Measurements from ENCODE around the gene ZNF674.

Gene ZNF674

DNA sequence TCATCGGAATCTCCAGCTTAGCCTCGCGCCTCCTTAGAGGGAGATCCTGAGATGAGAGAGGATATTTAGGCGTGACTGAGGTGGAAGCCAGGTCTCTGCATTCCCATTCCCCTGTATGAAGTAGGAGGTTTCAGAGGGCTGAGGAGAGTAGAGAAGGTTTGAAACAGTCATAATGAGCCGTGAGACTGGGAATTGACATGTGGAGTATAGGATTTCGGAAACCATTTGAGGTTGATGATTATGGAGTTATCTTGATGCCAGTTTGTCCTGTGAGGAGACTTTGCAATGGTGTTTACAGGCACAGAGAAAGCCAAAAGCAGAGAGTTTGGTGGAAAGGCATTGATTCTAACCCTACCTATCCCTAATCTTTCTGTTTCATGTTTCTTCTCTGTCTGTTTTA is 30.4 kb upstream of the ZNF674 start:
- peak overlapping the region; percentile 21 for H3K4me3 ChIP-seq (ENCODE audit: low read length)
- DNase-seq (ENCODE audit: low read depth) = no peak
- no peak for TF ChIP-seq CTCF (conservative IDR thresholded peaks at IDR 0.05; ENCODE audit: low read depth, low read length)

DNA sequence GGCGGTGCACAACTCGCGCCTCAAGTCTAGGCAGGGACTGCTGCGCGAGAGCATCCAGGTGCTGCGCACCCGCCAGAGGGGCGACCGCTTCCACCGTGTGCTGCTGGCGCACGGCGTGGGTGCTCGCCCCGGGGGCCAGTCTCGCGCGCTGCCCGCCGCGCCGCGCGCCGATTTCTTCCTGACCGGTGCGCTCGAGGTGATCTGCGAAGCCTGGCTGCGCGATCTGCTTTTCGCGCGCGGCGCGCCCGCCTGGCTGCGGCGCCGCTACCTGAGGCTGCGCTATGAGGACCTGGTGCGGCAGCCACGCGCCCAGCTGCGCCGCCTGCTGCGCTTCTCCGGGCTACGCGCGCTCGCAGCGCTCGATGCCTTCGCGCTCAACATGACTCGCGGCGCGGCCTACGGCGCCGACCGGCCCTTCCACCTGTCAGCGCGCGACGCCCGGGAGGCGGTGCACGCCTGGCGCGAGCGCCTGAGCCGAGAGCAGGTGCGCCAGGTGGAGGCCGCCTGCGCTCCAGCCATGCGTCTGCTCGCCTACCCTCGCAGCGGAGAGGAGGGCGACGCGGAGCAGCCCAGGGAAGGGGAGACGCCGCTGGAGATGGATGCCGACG is 29.7 kb upstream of the ZNF674 start:
- DNase-seq (ENCODE audit: low read depth) = no peak
- H3K4me3 ChIP-seq (ENCODE audit: low read length) = peak overlapping the region; percentile 44
- no peak for TF ChIP-seq CTCF (conservative IDR thresholded peaks at IDR 0.05; ENCODE audit: low read depth, low read length)

GRCh38 chrX:46573892-46574773 is 28.9 kb upstream of the ZNF674 start:
- TF ChIP-seq CTCF (conservative IDR thresholded peaks at IDR 0.05; ENCODE audit: low read depth, low read length) = no peak
- no peak for DNase-seq (ENCODE audit: low read depth)
- H3K4me3 ChIP-seq (ENCODE audit: low read length) = peak overlapping the region; percentile 44

DNA sequence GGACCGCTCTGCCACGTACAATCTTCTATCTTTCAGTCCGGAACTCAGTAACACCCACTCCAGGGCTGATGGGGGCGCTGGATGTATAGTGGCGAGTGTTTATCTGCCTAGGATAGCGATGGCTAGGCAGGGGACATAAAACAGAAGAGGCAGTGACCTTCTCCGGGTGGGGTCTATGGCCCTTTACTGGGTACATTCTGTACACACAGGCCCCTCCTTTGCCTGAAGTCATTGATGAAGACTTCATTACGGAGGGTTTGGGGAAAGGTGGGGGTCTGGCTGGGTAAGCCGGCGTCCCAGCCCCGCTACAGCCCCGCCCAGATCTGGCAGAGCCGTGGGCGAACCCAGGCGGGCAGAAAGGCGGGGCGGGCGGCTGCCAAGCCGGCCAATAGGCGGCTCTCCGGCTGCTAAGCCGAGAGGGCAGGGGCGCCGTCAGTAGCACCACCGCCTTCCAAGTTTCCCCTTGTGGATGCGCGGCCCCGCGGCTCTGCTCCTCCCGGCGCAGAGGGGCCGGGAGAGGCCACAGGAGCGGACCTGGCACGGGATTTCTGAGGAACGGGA is 28.2 kb upstream of the ZNF674 start, which contains the start of gene CHST7:
Gene CHST7, plus strand, starts transcription at position 435 of the 561 bp plus-strand sequence. CDS start 167 bp downstream, outside the sequence.
- H3K4me3 ChIP-seq (ENCODE audit: low read length) = peak within 1 kb of the TSS; percentile 44
- TF ChIP-seq CTCF (conservative IDR thresholded peaks at IDR 0.05; ENCODE audit: low read depth, low read length) = peak; percentile 41

GRCh38 chrX:46572340-46572936 is 27.2 kb upstream of the ZNF674 start:
- TF ChIP-seq CTCF (conservative IDR thresholded peaks at IDR 0.05; ENCODE audit: low read depth, low read length) = peak; percentile 6
- H3K4me3 ChIP-seq (ENCODE audit: low read length) = no peak overlapping the region
- DNase-seq (ENCODE audit: low read depth) = no peak

More for the DNA sequence above, 28.2 kb upstream of the ZNF674 start, which contains the start of gene CHST7:
- no peak for DNase-seq (ENCODE audit: low read depth)

- H3K4me3 ChIP-seq (ENCODE audit: low read length) = no peak overlapping the region
- DNase-seq (ENCODE audit: low read depth) = no peak
- no peak for TF ChIP-seq CTCF (conservative IDR thresholded peaks at IDR 0.05; ENCODE audit: low read depth, low read length)
These were observed 26.5 kb upstream of the ZNF674 start for GRCh38 chrX:46571423-46572339.

All from retinal pigment epithelial cell (primary cell).